Progenitor cell of endocrine pancreas (in vitro differentiated cells): ENCODE measurements around the gene VWA5B2. TPM values are rescaled to one million over a fixed set of nuclear protein-coding genes. Genes with fewer than 3 reads are reported as not detected.

Experiments used
- DNase-seq: peaks from one replicate; pipeline ENCODE4 v3.0.0; 2021; ENCODE audit warnings: low spot score; ENCODE audit not compliant: unreplicated experiment
- H3K27ac Mint-ChIP-seq: 2 replicates; pipeline ENCODE4 v1.8.0; 2021; ENCODE audit warnings: mild to moderate bottlenecking, moderate library complexity, mixed read lengths
- H3K27me3 Mint-ChIP-seq: 2 replicates; pipeline ENCODE4 v1.8.0; 2021; ENCODE audit warnings: mixed read lengths
- H3K36me3 Mint-ChIP-seq: 2 replicates; pipeline ENCODE4 v1.8.0; 2022; ENCODE audit warnings: mixed read lengths; ENCODE audit not compliant: insufficient read depth
- H3K4me1 Mint-ChIP-seq: 2 replicates; pipeline ENCODE4 v1.8.0; 2021; ENCODE audit warnings: low read depth, mixed read lengths
- H3K4me3 Mint-ChIP-seq: 2 replicates; pipeline ENCODE4 v1.8.0; 2021; ENCODE audit warnings: low read depth, mild to moderate bottlenecking, moderate library complexity, mixed read lengths
- H3K9me3 Mint-ChIP-seq: 2 replicates; pipeline ENCODE4 v1.8.0; 2021; ENCODE audit warnings: low read depth, mixed read lengths
- CTCF ChIP-seq: fragments of 200-600 bp; sonication (generic); IDR thresholded peaks from one replicate; pipeline ENCODE4 v1.5.0; 2021; ENCODE audit warnings: antibody characterized with exemption, mild to moderate bottlenecking; ENCODE audit not compliant: unreplicated experiment
- microRNA-seq: library from miRNA; unstranded; fragments of <30 nt; microRNA quantifications from one replicate; pipeline ENCODE4 v1.1.0, GENCODE V29; 2020; ENCODE audit warnings: borderline number of aligned reads; ENCODE audit not compliant: unreplicated experiment
- total RNA-seq: library from RNA; stranded (reverse); gene quantifications from 2 replicates; pipeline ENCODE4 v1.2.1, GENCODE V29; 2021

Gene VWA5B2
- total RNA-seq, 1 donor from 2014 or later = 71.5 TPM

GRCh38 chr3:184290331-184290730 lies 60.9 kb downstream of the VWA5B2 start:
- peaks cover 38% of the 10 kb centered on the region for H3K27me3 Mint-ChIP-seq
- no peak overlapping the region for H3K27ac Mint-ChIP-seq
- H3K9me3 Mint-ChIP-seq = no peaks in the 10 kb centered on the region
- no peak overlapping the region for H3K4me3 Mint-ChIP-seq
- no peaks in the 10 kb centered on the region for H3K4me1 Mint-ChIP-seq
- DNase-seq = no peak
- no peaks in the 10 kb centered on the region for H3K36me3 Mint-ChIP-seq
- no peak for TF ChIP-seq CTCF

- H3K27ac Mint-ChIP-seq = no peak overlapping the region
- H3K9me3 Mint-ChIP-seq = no peaks in the 10 kb centered on the region
- H3K4me1 Mint-ChIP-seq = no peaks in the 10 kb centered on the region
- no peak for TF ChIP-seq CTCF
- H3K27me3 Mint-ChIP-seq = peaks cover 31% of the 10 kb centered on the region
- DNase-seq = no peak
- no peak overlapping the region for H3K4me3 Mint-ChIP-seq
- no peaks in the 10 kb centered on the region for H3K36me3 Mint-ChIP-seq
Measured at GRCh38 chr3:184291044-184291737, 61.8 kb downstream of the VWA5B2 start.

Small RNA genes within 50 kb of the gene (microRNA-seq; reads per million reads assigned to microRNA genes)
- 164 reads per million, percentile 61 among the genes with 10 or more reads in this experiment for gene MIR1224

Other genes starting within 250 kb of the VWA5B2 start
- gene ABCC5, start 211.7 kb upstream of the VWA5B2 start, total RNA-seq = 109 and 111 TPM in 2 replicates
- gene HTR3D, start 197.8 kb upstream of the VWA5B2 start, total RNA-seq = not detected in 2 replicates
- not detected in 2 replicates for gene HTR3C, start 176.5 kb upstream of the VWA5B2 start, total RNA-seq
- gene HTR3E, start 132.5 kb upstream of the VWA5B2 start, total RNA-seq = not detected in 2 replicates
- 45.4 and 45.7 TPM in 2 replicates for gene EIF2B5, start 94.2 kb upstream of the VWA5B2 start, total RNA-seq
- gene DVL3, start 74.2 kb upstream of the VWA5B2 start, total RNA-seq = 112 and 118 TPM in 2 replicates
- gene AP2M1, start 54.7 kb upstream of the VWA5B2 start, total RNA-seq = 213 and 223 TPM in 2 replicates
- 60.8 and 65.9 TPM in 2 replicates for gene ABCF3, start 43.4 kb upstream of the VWA5B2 start, total RNA-seq
- 34.5 and 35.3 TPM in 2 replicates for gene ALG3, start 19.4 kb downstream of the VWA5B2 start, total RNA-seq
- 3.9 and 4.5 TPM in 2 replicates for gene EEF1AKMT4, start 20.1 kb downstream of the VWA5B2 start, total RNA-seq
- gene CAMK2N2, start 32.0 kb downstream of the VWA5B2 start, total RNA-seq = 1.3 and 1.4 TPM in 2 replicates
- gene ECE2, start 46.4 kb downstream of the VWA5B2 start, total RNA-seq = not detected in 2 replicates
- 259 and 269 TPM in 2 replicates for gene PSMD2, start 69.7 kb downstream of the VWA5B2 start, total RNA-seq
- 333 and 341 TPM in 2 replicates for gene EIF4G1, start 85.0 kb downstream of the VWA5B2 start, total RNA-seq
- 15.4 and 17.3 TPM in 2 replicates for gene FAM131A, start 108.0 kb downstream of the VWA5B2 start, total RNA-seq
- gene CLCN2, start 132.0 kb downstream of the VWA5B2 start, total RNA-seq = 21.9 and 22.4 TPM in 2 replicates
- 89.3 and 90.5 TPM in 2 replicates for gene POLR2H, start 132.1 kb downstream of the VWA5B2 start, total RNA-seq
- gene THPO, start 148.6 kb downstream of the VWA5B2 start, total RNA-seq = 6.2 and 7.1 TPM in 2 replicates
- gene CHRD, start 150.5 kb downstream of the VWA5B2 start, total RNA-seq = 10.2 and 13.0 TPM in 2 replicates